Stimulated activated CD8-positive, alpha-beta memory T cell treated with anti-CD3 and anti-CD28 coated beads, Interleukin-12 subunit alpha, Interleukin-12 subunit beta, amount 100 ng/mL, for 1 hour (primary cell): ENCODE data around the gene ADAMTS19.
"Not testable (repeated sequence)": the region's sequence is repeated elsewhere in the genome, so short reads cannot be mapped to it uniquely, and the experiment has no call there.

Experiments used
- DNase-seq: peaks from one replicate; pipeline ENCODE4 v3.0.0-alpha.2; 2020; ENCODE audit warnings: low read depth

ADAMTS19 gene

GRCh38 chr5:129459777-129460671 lies at the start of gene ADAMTS19:
ADAMTS19 (plus strand) TSS chr5:129460298; CDS start chr5:129460392, 94 bp downstream.
- DNase-seq, result no peak

GRCh38 chr5:129410488-129410887 lies 49.6 kb upstream of the ADAMTS19 start:
- no peak for DNase-seq

- no peak for DNase-seq
These were observed 47.4 kb upstream of the ADAMTS19 start for GRCh38 chr5:129412721-129413120.

GRCh38 chr5:129413570-129413969 lies 46.5 kb upstream of the ADAMTS19 start:
- no peak for DNase-seq

- no peak for DNase-seq
These were observed 40.8 kb upstream of the ADAMTS19 start for GRCh38 chr5:129419292-129419691.

- no peak for DNase-seq
These were observed 35.1 kb upstream of the ADAMTS19 start for GRCh38 chr5:129425031-129425430.

GRCh38 chr5:129426071-129426470 lies 34.0 kb upstream of the ADAMTS19 start:
- no peak for DNase-seq

- not testable (repeated sequence) for DNase-seq
These were observed 31.5 kb upstream of the ADAMTS19 start for GRCh38 chr5:129428636-129429035.

GRCh38 chr5:129431406-129431805 lies 28.7 kb upstream of the ADAMTS19 start:
- DNase-seq, result no peak

GRCh38 chr5:129438322-129438721 lies 21.8 kb upstream of the ADAMTS19 start:
- no peak for DNase-seq

GRCh38 chr5:129440424-129440823 lies 19.7 kb upstream of the ADAMTS19 start:
- DNase-seq, result no peak

GRCh38 chr5:129441096-129441495 lies 19.0 kb upstream of the ADAMTS19 start:
- DNase-seq, result no peak

GRCh38 chr5:129445379-129445778 lies 14.7 kb upstream of the ADAMTS19 start:
- no peak for DNase-seq

- no peak for DNase-seq
These were observed 12.1 kb upstream of the ADAMTS19 start for GRCh38 chr5:129447968-129448367.

- no peak for DNase-seq
These were observed 11.4 kb upstream of the ADAMTS19 start for GRCh38 chr5:129448654-129449053.

- no peak for DNase-seq
These were observed 5.6 kb upstream of the ADAMTS19 start for GRCh38 chr5:129454461-129454860.

- no peak for DNase-seq
These were observed 685 bp upstream of the ADAMTS19 start for GRCh38 chr5:129459450-129459776.

GRCh38 chr5:129460672-129460935 lies 506 bp downstream of the ADAMTS19 start:
- DNase-seq, result no peak

GRCh38 chr5:129460936-129461710 lies 1.0 kb downstream of the ADAMTS19 start:
- no peak for DNase-seq

GRCh38 chr5:129461711-129462332 lies 1.7 kb downstream of the ADAMTS19 start:
- no peak for DNase-seq

- DNase-seq, result no peak
These were observed 5.8 kb downstream of the ADAMTS19 start for GRCh38 chr5:129465776-129466344.

GRCh38 chr5:129474544-129474943 lies 14.4 kb downstream of the ADAMTS19 start:
- no peak for DNase-seq

GRCh38 chr5:129476751-129477150 lies 16.7 kb downstream of the ADAMTS19 start:
- DNase-seq, result no peak
